HG03521 (cell line): ENCODE results near the gene DCANP1.
A peak's percentile ranks its signal among the peaks of the same experiment; 100 is the strongest.

ENCODE experiments used
- ATAC-seq: cut with Tn5 transposase; IDR thresholded peaks from one replicate; pipeline ENCODE4 v1.9.1; 2021; ENCODE audit warnings: mild to moderate bottlenecking, moderate library complexity; ENCODE audit not compliant: unreplicated experiment

The DCANP1 gene

DNA sequence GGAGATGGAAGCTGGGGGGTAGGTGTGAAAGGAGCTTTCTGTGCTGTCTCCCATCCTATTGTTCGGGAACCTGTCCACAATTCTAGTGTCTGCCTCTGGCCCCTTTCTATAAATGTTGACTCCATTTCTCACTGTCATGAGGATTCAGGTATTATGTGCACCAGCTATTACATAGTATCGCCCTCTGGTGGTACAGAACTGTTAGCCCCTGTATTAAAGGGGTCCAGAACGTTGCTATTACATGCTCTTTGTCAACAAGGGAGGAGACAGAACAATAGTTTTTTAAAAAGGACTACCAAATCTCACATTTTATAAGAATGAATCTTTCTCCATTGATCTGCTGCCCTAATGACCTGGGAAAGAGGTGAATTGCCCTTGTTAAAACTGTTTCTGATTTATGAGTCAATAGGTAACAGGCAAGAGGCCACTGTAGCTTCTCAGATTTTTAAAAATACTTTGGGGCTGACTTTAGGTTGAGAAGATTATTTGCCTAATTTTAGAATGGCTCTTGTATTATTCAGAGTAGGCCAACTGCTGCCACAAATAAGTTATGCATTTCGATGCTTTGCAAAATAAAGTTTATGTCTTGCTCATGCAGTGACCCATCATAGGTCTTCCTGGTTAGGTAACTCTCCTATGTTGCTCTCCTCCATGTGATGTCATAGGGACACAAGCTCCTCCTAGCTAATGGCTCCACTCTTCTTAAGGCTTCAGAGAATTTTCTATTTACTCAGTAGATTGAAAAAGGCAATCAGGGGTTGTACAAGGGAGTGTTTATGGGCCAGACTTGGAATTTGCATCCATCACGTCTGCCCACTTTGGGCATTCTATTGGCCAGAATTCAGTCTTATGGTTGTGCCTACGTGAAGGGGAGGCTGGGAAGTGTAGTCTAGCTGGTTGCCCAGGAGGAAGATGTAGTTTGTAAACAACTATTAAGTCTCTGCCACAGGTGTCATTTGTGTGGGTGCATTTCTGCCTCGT lies 20.8 kb downstream of the DCANP1 start:
- ATAC-seq, result peak; percentile 65

DNA sequence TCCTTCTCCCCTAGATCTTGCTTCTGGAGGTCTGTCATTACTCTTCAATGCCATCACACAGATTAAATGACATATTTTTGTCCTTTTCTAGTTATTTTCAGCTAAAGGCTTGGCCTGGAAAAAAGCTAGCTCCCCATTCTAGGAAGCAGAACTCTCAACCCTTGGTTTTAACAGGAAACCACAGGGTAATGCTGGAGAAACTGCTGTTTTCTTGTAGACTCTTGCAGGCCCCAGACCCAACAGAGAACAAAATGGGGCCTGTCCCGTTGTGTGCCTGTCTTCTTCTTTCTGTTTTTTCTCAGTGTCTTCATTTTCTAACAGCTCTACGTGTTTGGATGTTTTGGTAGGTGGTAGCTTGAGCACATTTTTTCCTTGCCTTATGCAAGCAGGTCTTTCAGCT lies 21.5 kb downstream of the DCANP1 start:
- no peak for ATAC-seq

DNA sequence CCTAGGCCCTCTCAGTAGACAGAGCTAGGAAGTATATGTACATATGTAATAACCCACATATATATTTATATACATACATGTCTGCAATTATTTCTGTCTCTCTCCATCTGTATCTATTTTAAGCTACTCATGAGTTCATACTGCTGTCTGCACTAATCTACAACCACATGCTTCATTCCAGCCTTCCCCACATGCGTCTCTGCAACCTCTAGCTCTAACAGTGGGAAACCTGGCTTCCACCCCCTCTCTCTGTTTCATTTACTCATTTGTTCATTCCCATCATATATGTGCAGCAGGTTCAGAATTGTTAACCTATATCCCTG lies 23.3 kb downstream of the DCANP1 start:
- ATAC-seq, result no peak

DNA sequence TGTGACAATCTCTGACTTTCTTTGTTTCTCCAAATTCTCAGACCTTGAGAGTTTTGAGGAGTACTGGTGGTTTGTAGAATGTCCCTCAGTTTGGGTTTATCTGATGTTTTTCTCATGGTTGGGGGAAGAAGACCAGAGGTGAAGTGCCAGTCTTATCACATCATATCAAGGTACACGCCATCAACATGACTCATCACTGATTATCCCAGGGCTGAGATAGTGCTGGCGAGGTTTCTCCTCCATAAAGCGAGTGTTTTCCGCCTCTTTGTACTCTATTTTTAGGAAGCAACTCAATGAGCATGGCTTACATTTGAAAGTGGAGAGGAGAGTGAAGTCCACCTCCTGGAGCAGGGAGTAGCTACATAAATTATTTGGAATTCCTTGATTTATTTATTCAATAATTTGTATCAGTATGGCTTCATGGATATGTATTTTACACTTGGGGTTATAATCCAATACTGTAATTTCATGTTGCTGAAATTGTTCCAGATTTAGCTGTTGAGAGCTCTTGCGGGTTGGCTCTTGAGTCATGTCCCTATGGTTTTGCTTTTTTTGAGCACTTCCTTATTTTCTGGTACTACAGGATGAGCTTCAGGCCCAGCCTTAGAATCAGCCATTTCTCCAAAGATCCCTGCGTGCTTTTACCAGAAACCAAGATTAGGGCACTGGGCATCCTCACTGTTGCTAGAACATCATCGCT lies 23.9 kb downstream of the DCANP1 start:
- ATAC-seq, result no peak

DNA sequence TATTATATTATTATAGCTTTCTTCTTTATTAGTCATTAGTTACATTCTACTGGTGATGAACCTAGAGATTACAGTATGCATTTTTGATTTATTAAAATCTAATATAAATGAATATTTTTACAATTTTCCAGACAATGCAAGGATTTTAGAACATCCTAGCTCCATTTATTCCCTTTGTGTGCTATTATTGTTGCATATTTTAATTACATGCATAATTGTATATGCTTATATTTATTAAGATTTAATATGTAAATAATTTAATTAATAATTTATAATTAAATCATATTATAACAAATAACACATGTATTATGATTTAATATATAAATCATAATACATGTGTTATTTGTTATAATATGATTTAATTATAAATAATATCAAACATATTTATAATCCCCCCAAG lies 24.7 kb downstream of the DCANP1 start:
- ATAC-seq, result no peak

DNA sequence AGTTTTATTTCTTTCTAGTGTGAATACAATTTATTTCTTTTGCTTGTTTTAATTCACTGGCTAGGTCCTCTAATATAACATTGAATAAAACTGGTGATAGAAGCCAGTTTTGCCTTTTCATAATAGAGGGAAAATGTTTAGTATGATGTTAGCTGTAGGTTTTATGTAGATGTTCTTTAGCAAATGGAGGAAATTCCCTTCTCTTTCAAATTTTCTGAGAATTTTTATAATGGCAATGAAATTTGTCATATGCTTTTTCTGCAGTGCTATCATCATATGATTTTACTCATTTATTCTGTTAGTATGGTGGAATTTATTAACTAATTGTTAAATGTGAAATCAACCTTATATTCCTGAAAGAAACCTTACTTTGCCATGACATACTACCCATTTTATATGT lies 30.1 kb downstream of the DCANP1 start:
- ATAC-seq, result no peak

DNA sequence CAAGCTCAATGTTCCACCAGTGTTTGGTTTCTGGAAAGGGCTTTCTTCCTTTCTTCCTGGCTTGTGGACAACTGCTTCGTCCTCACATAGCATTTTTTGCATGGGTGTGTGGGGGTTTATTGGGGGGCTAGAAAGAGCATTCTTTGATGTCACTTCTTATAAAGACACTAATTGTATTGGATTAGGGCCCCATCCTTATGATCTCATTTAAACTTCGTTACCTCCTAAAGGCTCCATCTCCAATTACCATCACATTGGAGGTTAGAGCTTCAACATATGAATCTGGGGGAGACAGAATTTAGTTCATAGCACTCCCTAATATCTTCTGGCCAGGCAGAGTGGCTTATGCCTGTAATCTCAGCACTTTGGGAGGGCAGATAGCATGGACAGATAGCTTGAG lies 42.1 kb downstream of the DCANP1 start:
- no peak for ATAC-seq

DNA sequence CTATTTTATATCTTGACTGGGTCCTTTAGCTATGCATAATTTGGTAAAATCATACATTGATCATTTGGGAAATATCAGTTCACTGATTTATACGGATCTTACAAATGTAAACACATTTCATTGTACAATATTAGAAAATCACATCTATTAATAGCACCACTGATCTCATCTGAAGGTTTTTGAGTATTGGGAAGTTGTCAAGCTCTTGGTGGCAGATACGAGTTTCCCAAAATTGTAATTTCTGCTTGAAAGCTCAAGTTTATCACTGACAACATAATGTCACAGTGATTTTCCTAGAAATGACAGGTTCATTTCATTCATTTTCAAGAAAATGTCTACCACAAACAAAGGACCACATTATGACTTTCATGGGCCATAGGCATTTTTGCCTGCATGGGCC lies 45.1 kb downstream of the DCANP1 start:
- no peak for ATAC-seq

DNA sequence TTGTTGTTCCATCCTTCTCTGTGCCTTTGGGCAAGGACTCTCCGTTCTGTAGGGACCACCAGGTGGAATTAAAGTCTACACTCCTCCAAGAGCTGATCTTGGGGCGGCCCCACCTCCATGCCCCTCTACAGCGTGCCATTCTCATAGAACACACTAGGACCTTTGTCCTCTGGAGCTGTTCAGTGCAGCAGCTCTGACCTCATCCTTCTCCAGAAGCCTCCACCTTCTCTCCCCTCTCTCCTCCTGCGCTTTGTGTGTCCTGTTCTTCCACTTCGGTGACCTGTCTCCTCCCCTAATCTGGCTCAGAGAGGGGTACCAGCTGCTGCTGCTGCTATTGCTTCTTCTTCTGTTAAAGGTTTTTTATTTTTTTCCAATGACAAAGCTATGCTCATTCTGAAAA lies 46.3 kb downstream of the DCANP1 start:
- ATAC-seq, result no peak

DNA sequence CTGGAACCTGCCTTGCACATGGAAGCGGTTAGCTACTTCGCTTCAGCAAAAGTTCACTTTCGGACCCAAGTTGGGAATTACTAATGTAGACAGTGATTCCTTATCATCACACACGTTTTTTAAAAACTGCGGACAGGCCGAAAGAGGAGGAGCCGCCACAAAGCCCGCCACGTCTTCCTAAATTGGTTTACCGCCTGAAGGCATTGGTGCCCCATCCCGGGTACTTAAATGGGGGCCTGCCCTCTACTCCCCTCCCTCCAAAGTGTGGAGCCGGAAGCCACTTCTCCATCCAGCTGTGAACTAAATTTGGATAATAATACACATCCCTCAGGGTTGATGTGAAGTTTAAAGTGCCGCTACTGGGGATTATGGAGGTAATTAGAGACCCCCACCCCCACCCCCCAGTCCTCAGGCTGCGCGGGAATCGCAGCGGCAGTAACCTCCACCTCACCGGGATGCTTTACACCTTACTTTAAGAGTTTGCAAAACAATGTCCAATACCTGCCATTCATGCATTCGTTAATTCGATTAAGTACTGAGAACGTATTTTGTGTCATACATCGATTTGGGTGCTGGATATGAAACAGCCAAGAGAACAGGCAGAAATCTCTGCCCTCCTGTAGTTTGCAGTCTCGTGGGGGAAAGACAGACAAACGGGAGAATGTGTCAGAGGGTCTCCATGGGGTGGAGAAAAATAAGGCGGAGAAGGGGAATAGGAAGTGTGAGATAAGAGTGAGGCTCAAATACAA lies 47.2 kb downstream of the DCANP1 start:
- ATAC-seq, result no peak

DNA sequence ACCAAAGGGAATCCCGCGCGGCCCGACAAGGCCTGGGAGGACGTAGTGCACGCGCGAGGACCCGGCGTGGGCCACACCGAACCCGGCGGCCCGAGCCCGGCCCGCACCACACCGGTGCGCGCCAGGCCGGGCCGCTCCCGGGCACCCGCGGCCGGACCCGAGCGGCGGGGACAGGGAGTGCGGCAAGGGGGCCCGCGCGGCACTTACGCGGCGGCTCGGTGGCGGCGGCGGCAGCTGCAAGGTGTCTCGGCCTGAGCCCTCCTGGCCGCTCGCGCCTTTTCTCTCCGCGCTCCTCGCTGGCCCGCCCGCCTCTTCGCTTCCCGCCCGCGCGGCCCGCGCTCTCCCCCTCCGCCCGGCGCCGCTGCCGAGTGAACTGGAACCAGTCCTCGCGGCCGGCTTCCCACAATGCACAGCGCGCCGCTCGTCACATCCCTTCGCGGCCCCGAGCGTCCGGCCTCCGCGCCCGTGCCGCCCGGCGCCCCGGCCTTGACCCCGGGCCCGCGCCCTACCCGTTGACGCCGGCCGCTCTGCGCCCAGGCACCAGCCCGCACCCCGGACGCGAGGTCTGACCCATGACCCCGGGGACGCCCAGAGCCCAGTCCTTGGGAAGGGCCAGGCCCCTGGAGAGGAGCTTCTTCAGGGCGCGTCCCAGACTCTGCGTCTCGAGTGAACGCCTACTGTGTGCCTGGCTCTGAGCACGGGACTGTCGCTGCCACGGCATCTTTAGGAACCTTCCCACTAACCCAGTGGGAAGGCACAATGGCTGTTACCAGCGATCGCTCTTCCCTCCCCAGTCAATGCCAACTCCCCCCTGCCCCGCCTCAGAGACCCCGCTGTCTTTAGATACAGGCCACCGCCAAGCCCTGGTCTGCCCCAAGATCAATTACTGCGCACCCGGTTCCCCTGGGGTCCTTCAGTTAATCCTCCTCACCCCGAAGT lies 48.0 kb downstream of the DCANP1 start, which contains the start of gene MACROH2A1:
MACROH2A1 (minus strand) TSS at position 377 of the 939 bp plus-strand sequence. CDS start 10,138 bp downstream, outside the sequence.
- peak; percentile 84 for ATAC-seq

DNA sequence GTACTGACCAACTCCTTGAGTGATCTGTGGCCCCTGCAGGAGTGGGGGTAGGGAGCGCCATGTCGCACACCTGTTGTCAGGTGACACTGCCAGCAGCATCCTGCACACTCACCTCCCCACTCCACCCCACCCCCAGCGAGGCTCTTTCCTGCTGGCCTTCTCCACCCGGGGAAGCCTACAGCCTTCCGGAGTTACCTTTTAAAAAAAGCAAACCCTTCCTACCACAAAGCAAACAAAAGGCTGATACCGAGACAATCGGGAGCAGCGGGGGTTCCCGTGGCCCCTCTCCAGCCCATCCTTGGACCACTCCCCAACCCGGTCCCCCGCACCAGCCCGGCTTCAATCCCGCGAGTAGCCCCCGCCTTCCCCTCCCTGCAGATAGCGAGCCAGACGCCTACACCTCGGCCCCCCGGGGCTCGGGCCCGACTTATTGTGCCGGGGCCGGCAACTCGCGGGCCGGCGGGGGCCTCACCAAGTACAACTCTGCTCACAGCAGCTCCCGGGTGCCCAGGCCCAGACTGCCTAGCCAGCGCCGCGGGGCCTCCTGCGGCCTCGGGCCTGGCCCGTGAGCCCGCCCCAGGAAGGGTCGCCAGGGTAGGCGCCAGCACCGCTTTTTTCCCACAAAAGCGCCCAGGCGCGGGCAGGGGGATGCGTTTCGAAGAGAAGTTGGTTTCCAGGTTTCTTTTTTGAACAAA lies 48.8 kb downstream of the DCANP1 start:
- ATAC-seq, result peak; percentile 28

DNA sequence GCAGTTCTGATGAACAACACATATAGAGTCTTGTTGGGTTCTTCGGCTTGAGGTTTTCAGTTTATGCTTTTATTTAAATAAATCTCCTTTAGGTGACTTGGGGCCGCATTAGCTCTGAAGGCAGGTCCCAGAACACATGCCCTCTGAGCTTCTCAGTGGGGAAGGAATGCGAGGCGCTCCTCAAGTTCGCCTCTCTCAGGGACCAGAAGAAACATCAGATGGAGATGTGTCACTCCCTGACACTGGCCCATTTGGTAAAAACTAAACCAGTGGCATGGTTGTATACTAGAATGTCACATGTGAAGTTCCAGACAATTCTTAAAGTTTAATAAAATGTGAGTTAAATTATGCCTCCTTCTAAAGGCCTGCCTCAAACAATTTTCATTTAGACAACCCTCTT lies 50.1 kb downstream of the DCANP1 start:
- no peak for ATAC-seq

DNA sequence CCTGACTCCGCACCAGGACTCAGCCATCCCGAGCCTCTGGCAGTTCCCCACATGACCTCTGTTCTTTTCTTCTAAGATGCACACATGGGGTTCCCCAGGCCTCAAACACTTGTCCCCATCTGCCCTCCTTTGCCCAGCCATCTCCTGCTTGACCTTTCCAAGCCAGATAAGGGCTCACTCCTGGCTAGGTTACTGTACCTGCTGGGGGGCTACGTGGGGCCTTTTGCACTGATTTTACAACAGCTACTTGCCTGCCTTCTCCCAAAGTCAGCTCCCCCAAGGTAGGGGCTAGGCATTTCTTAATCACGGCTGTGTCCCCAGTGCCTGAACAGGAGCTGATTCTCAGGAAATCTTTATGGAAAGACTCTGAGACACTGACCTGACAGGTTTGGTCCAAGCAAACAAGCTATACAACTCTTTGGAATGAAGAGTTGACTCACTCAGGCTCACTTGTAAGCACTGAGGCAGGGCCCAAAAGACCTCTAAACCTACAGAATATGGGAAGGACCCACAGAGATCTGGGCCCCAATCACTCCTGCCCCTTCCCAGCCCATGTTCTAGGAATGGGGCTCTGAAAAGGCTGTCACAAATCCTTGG lies 50.6 kb downstream of the DCANP1 start:
- no peak for ATAC-seq

DNA sequence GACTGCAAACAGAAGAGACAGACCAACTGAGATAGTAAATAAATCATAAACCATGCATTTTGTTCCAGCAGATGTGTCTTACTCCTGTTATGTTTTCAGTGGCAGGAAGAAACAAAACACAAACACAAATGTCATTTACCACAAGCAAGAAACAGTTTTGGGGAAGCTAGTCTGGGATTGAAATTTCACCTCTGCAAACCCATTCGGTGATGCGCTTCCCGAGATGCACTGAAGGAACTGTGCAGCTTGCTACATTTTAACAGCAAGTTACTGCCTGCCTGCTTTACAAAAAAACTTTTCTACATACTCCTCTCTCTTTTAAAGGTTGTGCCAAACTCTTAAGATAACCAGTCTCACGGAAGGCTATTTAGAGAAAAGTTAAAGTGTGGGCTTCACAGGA lies 51.3 kb downstream of the DCANP1 start:
- no peak for ATAC-seq

DNA sequence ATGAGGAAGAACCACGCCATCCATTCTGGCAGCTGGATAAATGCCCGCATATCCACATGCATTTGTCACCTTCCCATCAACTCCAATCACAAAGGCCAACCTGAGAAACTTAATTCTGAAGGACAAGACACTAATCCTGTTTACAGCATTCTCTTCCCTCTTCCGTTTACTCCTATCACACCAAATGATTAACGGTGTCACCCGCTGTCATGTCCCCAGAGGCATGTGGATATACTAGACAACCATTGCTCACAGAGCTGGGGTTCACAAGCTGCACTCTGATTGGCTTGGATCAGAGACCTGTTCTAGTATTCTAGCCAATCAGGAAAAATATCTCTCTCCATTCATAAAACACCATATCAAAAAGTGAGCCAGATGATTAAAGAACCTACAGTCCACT lies 51.7 kb downstream of the DCANP1 start:
- ATAC-seq, result no peak
